Liver (tissue), 3 donors: Measurements from ENCODE around the gene ACO2.

Source experiments
- CTCF ChIP-seq: fragments of 150-350 bp; IDR thresholded peaks from 2 replicates; pipeline ENCODE4 v1.5.1; 2017; ENCODE audit warnings: improper control_type of control experiment, low read depth, low read length; ENCODE audit not compliant: missing input control
- RAD21 ChIP-seq, 2 donors: IDR thresholded peaks; 2 replicates each; pipeline ENCODE4 v1.6.1; 2016; ENCODE audit warnings: antibody characterized with exemption in 2 of 2, mild to moderate bottlenecking in 2 of 2
- TAF1 ChIP-seq: conservative IDR thresholded peaks from 2 replicates; pipeline ENCODE4 v1.6.1; 2016; ENCODE audit warnings: antibody characterized with exemption, mild to moderate bottlenecking
- donor health status: healthy.
- donor health status: healthy.

GRCh38 chr22:41431656-41432055 lies 37.3 kb upstream of the ACO2 start:
- TF ChIP-seq CTCF, result no peak
- no peak for TF ChIP-seq TAF1
- no peak for TF ChIP-seq RAD21 (IDR thresholded peaks at IDR 0.05)
